GM19455 (cell line): ENCODE measurements around the gene UBR4.

Experiments
- ATAC-seq: cut with Tn5 transposase; IDR thresholded peaks from one replicate; pipeline ENCODE4 v1.9.1; 2021; ENCODE audit not compliant: unreplicated experiment

UBR4 gene

DNA sequence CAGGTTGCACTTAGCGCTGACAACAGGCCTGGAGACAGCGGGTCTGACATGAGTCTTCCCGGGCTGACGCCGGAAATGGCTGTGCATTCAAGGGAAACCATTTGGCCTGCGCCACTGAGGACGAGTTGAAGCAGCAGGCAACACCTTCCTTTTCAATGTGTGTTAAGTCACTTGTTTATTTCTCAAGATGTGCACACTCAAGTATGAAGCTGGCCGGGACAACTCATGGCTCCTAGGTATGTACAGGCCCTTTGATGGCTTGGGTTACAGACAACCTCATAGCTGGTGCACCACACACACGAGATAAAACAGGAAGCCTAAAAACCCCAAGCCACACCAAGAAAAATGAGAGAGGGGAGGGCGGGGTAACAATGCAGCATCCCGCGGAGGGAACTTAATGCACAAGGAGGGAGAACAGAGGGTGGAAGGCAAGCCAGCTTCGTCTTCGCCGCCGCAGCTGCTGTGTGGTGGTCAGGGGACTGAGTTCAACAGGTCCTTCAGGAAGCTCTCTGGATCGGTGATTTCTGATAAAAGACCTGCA lies 135.6 kb downstream of the UBR4 start:
- ATAC-seq, result no peak

DNA sequence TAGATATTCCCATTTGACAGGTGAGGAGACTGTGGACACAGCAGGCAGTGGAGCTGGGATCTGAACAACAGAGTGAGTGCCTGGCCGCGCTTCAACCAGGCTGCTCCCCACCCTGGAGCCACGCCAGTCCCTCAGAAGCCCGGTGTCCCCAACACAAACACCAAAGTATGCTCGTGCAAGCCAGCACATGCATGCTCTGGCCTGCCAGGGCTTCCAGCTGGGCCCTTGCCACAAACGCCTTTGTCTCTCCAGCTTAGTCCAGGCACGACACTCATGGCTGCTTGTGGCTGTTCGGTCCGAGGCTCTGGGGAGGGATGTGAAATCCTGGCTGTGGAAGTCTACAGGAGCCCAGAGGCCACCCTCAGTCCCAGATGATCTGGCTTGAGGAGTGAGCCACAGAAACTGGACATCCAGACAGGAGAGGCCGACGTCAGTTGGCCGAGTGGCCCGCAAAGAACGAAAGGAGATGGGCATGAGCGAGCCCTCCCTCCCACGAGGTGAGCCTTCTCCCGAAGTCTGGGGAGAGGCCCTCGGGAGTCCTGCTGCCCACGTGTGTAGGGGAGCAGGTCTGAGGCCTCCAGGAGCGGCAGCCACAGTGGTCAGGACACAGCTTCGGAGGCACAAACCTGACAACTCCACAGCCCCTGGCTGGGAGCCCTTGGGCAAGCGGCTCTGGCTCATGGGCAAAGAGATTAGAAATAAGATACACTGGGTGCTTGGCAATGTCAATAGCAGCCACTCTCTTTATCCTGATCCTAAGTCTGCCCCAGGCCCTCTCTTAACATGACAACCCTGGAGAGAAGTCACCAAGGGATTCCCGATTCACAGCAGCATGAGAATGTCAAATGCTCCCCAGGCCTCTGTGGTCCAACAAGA lies 136.5 kb downstream of the UBR4 start:
- ATAC-seq, result no peak

DNA sequence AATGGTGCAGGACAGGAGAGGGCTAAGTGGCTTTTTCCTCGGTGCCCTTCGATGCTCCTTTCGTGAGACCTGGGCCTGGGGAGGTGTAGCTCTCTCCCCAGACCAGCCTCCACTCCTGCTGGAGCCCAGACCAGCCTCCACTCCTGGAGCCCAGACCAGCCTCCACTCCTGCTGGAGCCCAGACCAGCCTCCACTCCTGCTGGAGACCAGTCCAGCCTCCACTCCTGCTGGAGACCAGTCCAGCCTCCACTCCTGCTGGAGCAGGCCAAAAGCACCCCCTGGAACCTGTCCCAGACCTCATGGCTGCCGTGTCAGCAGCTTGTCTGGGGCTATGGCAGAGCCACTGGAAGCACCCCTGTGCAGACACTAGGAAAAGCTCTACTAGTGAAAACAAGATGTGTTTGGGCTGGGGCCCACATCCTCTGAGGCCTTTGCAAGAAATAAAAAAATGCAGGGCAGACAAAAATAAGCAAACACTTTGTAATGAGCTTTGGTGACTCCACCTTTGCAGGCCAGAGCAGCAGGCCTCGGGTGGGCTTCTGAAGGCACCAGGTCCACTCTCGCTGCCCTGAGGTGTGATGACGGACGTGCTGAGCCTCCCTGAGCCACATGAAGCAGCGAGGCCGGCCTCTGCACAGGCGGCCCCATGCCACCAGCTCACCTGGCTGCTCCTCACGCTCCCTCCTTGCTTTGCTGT lies 137.6 kb downstream of the UBR4 start:
- ATAC-seq, result no peak

DNA sequence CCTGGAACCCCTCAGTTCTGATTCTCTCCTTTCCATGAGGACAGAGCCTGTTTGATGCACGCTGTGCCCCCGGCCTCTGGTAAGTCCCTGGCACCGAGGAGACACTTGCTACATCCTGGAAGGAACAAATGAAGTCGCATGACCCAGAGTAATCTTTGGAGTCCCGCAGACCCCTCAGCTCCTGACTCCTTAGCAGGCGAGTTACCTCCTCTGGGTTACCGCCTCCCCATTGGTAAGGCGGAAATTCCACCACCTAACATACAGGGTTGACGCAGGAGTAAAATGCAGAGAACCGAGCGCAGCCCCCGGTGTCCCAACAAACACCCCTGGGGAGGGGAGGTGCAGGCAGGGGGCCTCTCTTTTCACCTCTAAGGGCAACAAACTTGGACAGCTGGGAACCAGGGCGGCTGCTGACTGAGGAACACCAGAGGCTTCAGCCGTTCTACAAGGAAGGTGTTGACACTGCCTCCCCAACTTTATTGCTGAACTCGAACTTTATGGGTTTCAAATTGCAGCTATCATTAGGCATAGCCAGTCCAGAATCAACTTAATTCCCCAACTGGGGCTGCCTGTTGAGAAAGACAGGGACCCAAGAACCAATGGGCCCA lies 138.3 kb downstream of the UBR4 start:
- ATAC-seq, result no peak

DNA sequence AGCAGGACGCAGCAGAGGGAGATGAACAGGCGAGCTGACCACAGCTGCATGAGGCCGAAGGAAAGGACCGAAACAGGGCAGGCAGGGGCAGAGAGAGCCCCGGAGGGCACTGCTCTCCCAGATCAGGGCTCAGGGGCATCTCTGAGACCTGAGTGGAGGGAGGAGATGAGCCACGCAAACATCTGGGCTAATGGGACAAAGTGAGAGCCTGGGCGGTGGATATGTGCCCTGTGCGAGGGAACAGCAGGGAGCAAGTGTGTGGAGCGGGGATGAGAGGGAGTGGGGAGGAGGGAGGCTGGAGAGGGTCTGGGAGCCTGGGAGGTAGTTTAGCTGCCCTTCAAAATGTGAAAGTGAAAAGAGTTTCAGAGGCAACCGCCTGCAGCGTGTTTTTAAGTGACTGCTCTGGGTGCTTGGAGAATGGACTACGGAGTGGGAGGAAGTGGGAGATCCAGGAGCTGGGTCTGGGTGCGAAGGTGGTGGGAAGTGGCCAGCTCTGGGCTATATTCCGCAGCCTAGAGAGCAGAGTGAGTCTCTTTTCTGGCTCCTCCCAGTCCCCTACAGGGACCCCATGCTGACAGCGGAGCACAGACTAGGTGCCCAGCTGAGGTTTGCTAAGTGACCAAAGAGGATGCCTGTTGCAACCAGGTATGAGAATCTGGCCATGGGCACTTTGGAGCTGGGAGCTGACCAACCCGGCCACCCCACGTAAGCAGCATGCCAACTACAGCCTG lies 139.0 kb downstream of the UBR4 start:
- no peak for ATAC-seq

DNA sequence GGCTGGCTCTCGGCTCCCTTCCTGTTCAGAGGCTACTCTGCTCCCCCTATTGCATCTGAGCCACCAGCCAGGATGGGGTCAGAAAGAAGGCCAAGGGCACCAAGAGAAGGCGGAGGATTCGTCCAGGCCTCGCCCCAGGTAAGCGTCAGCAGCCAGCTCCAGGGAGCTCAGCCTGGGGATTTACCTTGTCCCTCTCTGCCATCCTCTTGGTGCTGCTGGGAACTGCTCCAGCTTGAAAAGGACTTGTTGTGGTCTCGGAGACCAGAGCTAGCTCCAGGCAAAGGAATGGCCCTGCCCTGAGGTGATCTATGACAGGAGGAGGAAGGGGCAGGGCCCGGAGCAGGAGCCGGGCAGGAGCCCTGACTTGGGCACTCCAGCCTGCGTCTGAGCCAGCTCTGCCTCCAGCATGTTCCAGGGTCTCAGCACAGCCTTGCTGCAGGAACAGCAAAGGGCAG lies 139.8 kb downstream of the UBR4 start:
- no peak for ATAC-seq

DNA sequence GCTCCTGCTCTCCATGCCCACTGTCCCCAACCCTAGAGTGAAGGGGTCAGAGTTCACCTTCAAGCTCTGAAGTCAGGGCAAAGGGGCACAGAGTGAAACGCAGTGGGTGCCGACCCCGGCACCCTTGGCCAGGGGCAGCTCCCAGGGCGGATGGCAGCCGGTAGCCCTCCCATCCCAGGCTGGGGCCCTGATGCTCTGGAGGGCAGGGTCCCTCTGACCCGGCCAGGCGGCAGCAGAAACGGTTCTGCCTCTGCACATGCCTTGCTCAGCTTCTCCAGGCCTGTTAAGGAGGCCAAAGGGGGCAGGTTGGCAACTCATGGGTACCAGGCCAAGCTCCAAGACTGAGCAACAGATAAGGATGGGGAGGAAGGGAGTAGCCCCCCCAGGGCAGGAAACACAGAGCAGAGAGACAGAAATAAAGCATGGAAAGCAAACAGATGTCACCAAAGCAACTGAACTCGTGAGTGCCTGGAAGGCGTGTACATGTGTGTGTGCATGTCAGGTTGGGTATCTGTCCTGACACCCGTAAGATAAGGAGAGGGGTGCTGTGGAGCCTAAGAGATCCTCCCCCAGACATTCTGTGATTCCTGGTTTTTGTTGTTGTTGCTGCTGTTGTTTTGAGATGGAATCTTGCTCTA lies 141.3 kb downstream of the UBR4 start:
- ATAC-seq, result no peak

DNA sequence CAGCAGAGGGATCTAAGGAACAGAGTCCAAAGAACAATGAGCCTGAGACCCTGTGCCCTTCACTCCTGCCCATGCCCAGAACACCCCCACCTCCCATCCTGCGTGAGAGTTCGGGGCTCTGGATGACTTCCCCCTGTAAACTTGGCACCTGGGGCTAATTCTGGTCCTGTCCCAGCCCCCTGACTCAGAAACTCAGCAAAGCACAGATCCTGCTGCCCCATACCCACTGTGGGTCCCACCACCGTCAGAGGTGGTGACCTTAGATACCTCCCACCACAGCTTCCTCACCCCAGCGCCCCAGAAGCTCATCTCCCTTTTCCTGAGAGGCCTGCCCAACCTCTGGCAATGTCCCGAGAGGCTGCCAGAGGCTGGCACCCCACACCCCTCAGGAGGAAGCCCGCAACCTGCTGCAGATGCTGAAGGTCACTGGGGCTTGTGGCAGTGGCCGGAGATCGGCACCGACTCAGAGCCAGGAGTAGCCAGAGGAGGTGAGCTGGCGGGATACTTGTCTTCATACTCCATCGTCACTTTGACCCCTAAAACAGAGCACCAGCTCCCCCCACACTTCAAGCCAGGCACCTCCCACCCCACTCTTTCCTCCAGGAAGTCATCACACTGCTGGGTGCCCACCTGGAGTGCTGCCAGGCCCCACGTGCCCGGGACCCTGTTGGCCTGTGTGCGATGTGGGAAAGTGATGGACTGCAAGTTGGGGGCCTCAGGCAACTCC lies 142.0 kb downstream of the UBR4 start:
- no peak for ATAC-seq

DNA sequence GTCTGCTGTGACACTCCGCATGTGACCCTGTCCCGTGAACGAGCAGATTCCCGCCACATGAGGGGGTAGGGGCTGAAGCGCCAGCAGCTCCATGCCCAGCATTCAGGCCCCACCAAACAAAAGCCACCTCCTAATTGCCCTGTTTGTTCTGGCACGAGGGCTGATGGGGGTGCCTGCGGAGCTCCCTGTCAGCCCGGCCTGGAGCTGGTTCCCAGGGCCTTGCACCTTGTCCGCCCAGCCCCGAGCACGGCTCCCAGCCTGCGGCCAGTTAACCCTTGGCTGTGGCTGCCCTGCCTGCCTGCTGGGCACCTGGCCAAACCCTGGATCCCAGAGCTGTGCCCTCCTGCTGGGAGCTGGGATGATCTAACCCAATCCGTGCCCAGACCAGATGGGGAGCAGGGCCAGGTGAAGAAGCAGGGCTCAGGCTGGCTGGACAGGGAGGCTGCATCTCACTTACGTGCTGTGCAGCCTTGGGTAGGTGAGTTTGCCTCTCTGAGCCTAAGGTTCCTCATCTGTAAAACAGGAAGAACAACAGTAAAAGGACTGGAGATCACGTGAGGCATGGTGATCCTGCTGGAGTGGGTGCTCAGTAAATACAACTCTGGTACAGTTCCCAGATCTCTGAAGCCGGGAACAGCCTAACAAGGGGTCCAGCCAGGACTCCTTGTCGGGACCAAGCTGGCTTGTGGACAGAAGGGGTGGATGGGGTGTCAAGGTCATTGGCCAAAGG lies 142.7 kb downstream of the UBR4 start:
- no peak for ATAC-seq

DNA sequence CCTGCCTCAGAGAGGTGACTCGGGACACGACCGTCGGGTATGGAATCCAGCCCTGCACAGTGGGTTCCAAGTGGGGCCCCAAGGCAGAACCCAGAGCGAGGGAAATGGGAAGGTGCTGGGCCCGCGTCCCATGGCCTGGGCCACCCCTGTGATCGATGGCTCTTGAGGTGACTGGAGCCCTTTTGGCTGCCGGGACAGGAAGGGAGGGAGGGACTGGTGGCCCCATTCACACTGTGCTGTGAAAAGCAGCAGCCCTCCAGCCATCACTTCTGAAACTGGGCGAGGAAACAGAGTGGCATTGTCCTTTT lies 143.2 kb downstream of the UBR4 start:
- no peak for ATAC-seq

DNA sequence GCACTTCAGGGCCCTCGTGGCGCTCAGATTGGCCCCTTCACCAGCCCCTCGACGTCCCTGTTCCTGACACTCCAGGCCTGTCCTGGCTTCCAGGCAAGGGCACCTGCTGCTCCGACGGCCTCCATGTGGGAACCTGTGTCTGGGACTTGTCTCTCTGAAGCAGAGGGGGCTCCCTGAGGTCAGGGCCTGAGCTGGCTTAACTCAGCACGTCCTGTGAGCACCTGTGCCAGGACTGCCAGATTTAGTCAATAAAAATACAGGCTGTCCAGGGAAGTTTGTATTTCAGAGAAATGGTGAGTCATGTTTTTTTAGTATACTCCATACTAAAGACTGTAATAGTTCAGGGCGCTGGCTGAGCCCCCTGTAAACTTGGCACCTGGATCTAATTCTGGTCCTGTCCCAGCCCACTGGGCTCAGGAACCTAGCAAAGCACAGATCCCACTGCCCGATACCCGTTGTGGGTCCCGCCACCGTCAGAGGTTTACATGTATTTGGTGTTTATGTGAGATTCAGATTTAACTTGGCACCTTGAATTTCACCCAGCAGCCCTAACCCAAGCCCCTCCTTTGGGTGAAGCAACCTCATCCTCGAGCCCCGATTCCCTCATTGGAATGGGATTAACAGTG lies 143.7 kb downstream of the UBR4 start:
- no peak for ATAC-seq

DNA sequence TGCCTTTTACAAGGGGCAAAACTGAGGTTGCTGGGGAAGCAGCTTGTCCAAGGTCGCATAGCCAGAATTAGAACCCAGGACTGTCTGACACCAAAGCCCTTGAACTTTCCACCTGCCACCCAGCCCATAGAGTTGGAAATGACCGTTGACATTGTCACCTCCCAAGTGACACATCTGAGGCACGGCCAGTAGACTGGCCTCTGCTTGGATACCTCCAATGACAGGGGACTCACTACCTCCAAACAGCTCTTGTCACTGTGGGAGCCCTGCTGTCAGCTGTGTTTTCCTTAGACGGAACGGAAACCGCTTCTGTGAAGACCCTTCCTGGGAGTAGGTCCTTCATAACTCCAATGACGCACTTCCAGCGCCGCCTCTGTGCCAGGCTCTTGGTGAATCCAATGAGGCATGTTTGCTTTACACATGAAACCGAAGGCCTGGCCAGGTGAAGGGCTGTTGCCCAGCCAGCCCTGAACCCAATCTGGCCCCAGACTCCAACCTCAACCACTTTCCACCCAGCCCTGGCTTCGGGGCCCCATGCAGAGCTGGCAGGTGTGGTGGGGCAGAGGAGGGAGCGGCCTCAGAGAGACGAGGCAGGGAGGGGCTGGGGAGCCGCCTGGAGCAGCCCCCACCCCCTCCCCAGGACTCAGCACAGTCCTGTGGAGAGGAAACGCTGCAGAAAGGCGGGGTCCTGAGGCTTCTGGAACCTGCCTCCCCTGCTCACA lies 144.4 kb downstream of the UBR4 start:
- ATAC-seq, result no peak

DNA sequence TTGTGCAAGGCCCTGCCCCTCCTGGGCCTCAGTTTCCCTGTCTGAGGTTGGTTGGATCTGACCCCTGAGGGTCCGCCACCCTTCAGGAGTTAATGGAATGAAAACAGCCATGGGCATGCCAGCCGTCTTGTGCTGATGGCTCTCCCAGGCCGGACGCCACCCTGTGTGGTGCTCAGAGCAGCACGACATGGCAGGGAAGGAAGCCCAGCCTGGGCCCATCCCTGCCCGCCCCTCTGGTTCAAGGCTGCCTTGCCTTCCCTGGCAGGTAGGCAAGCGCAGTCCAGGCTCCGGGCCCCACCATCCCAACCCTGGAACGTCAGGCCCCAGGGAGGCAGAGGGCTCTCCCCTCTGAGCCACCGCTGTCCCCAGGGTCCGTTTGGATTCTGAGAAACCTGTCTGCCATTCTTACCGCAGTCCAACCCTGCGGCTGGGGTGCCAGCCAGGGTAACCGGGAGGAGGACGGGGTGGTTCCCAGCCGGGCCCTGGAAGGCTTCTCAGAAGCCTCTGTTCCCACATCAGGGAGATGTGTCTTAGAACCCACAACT lies 145.1 kb downstream of the UBR4 start:
- no peak for ATAC-seq

DNA sequence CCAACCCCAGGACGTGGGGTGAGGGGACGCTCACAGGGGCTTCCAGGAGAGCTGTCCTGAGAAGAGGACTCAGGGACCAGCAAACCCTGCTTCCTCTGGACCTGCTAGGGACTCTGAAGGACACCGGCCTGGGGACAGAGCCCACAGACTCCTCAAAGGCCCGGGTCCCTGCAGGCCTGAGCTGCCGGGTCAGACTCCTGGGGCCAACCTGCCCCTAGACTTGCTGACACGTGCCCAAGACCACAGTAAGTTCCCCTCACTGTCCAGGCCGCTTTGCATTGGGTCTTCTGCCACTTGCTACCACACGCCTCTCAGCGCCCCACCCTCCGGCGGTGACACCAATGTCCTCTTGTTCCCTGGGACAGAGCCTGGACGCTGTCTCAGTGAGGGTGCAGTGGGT lies 146.9 kb downstream of the UBR4 start:
- no peak for ATAC-seq

DNA sequence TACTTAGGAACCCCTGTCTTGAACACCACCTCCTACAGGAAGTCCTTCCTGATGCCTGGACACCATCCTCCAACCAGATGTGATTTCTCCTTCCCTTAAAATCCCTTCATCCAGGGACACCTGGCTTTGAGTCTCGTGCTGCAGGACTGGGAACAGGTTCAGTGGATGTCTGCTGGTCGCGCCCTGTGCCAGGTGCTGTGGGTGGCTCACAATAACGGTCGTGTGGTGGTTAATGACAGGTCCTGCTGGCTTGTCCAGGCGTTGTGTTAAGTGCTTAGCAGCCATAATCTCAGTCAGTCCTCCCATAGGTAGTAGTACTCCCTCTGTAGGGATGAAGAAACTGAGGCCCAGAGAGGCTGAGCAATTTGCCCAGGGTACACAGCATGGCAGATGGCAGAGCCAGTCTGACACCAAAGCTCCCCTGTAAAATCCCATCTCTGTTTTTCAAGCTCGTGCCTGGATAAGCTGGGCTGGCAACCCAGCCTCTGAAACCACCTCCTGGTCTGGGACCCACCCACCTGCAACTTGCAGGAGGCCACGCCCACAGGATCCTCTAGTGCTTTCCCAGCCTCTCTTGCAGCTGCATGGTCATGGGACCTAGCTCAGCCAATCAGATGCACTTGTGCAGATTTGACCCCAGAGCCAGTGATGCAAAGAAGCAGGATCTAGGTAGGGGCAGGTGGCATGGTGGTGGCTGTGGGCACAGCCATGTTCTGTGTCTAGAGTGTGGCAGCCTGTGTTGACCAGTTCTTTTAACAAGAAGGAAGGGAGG lies 147.6 kb downstream of the UBR4 start:
- no peak for ATAC-seq

DNA sequence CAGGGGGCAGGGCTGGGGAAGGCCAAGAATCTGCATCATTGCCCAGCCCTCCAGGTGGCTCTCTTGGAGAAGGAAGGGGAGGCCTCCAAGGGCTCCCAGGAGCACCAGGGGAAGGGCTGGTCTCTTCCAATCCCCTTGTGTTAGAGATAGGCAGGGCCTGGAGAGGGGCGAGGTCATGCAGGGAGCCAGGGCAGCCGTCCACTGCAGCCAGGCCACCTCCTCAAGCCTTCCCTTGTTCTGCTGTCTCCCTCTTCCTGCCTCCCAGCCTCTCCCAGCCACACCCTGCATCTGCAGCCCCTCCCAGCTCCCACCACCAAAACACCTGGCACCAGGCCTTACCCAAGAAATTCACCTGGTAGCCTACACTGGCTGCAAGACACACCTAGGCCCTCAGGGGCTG lies 148.3 kb downstream of the UBR4 start:
- no peak for ATAC-seq

DNA sequence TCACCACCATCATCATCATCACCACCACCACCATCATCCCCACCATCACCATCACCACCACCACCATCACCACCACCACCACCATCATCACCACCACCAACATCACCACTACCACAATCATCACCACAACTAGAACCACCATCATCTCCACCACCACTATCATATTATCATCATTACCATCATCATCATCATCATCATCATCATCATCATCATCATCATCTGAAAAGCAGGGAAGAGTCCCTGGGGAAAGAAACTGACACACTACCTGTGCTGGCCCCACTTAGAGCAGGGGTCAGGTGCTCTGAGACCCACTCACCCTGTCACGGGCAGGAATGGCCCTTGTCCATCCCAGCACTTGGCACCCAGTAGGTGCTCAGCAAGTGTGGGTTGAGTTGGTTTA lies 148.7 kb downstream of the UBR4 start:
- ATAC-seq, result no peak
